Right lobe of liver (tissue), 4 donors: ENCODE data around the gene PRDM16.

ENCODE experiments used
- CTCF ChIP-seq, 4 donors: fragments of 200-600 bp in 3 of 4; fragments of 450-650 bp in 1 of 4; IDR thresholded peaks; one replicate each; pipeline versions ENCODE4 v1.5.1 to v1.8.0; 2016 to 2022; ENCODE audit warnings: antibody characterized with exemption in 4 of 4, mild to moderate bottlenecking in 2 of 4
- POLR2A ChIP-seq: fragments of 450-650 bp; IDR thresholded peaks from one replicate; pipeline ENCODE4 v1.6.1; 2017; ENCODE audit warnings: antibody characterized with exemption, mild to moderate bottlenecking
- donor health status: DM: no; HTN: no; CAD: no.
- donor health status: DM: no; HTN: no; CAD: no.
- donor health status: DM: no; HTN: yes; CAD: no.

- TF ChIP-seq CTCF (IDR thresholded peaks at IDR 0.05) (no peak), POLR2A (no peak)
Observed at GRCh38 chr1:3391711-3392110, 322.7 kb downstream of the PRDM16 start.
